Stimulated activated CD8-positive, alpha-beta memory T cell treated with anti-CD3 and anti-CD28 coated beads, Interleukin-4, amount 100 ng/mL, for 4 hours (primary cell): ENCODE measurements around the gene DPF3.

ENCODE experiments used
- DNase-seq, 2 donors: peaks; one replicate each; pipeline ENCODE4 v3.0.0-alpha.2; 2020; ENCODE audit warnings: low read depth in 2 of 2, low spot score in 1 of 2

Gene DPF3

DNA sequence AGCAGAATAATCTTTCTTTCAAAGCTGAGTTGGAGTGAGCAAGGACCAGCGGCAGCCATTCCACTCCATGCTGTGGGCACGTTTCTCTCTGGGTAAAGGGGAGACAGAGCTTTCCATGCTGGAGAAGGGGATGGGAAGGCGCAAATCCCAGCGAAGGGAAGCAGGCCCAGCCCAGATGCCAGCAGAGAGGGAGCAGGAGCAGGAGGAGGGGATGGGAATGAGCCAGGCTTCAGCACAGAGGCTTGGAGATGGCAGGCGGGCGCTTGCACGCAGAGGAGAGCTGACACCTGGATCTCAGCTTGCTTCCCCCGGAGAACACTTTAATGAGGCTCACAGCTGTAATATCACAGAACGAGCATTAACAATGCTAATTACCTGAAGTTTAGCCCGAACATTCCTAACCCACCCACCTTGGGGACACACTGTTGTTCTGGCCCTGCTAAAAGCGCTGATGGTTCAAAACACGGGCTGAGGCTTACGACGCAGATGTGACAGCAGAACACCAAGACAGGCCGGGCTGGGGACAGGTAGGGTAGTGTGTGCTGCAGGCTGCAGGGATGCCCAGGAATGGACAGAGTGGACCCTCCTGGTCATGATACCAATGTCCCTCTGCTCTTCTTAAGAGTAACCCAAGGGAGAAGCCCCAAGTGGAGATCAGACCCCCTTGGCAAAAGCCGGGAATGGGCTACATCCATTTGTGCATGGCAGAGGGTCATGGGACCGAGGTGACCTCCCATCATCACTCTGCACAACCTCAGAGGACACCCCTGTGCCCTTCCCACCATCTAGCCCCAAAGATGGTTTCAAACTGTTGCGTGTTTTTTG is 288.6 kb downstream of the DPF3 start:
- no peak for DNase-seq

DNA sequence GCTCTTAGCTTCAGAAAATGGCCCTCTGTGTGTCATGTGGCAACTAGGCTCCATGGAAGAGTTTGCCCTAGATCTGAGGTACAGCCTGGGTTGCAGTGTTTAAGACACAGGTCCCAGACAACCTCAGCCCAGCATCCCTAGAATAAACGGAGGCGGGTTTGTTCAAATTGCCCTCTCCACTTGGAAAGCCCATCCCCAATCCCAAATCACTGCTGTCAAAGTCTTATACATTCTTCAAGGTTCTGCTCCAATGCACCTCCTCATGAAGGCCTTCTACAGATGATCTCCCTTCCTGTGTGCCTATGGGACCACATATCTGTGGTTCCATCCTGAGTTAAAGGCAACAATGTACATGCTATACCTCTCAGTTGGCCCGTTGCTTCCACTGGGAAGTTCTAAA is 289.8 kb downstream of the DPF3 start:
- no peak for DNase-seq

DNA sequence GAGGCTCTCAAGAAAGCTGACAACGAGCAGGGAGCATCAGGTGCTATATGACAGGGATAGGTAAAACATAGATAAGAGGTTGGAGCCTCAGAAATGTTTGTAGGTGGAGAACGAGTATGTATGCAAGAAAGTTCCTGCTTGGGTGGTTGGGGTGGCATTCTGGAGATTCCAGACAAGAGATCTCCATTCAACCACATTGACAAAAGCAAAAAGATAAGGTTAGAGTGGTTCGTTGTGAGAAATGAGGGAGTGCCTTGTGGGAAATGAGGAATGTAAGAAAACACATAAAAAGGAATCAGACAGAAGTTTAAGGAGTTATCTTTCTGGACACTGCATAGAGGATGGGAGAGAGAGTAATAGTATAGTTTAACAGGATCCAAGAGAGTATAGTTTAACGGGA is 290.3 kb downstream of the DPF3 start:
- DNase-seq, result no peak

DNA sequence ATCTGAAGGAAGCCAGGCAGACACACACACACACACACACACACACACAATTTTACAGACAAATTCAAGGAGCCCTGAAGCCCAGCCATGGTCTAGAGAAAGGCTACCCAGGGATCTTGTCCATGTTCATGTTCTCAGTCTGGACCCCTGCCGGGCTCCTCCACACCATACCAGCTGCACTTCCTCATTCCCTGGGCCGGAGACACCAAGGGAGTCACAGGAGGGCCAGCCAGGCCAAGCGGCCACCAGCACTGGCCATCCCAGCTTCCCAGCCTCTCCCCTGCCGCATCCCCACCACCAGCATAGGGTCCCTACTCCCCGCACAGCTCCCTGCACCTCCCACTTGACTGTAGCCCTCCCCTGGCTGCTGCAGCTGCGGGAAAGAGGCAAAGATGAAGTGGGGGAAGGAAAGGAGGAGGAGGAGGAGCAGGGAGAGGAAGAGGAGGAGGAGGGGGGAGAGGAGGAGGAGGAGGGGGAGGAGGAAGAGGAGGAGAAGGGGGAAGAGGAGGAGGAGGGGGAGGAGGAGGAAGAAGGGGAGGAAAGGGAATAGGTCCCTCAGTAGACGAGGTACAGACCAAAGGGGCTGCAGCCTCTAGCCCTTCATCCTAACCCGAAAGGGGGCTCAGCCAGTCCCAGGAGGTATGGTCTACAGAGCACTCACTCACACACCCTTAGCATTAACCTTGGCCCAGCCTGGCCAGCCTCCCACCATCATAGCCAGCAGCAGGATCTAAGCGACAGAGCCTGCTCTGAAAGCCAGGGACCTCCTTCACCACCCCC is 293.2 kb downstream of the DPF3 start:
- DNase-seq, result no peak

DNA sequence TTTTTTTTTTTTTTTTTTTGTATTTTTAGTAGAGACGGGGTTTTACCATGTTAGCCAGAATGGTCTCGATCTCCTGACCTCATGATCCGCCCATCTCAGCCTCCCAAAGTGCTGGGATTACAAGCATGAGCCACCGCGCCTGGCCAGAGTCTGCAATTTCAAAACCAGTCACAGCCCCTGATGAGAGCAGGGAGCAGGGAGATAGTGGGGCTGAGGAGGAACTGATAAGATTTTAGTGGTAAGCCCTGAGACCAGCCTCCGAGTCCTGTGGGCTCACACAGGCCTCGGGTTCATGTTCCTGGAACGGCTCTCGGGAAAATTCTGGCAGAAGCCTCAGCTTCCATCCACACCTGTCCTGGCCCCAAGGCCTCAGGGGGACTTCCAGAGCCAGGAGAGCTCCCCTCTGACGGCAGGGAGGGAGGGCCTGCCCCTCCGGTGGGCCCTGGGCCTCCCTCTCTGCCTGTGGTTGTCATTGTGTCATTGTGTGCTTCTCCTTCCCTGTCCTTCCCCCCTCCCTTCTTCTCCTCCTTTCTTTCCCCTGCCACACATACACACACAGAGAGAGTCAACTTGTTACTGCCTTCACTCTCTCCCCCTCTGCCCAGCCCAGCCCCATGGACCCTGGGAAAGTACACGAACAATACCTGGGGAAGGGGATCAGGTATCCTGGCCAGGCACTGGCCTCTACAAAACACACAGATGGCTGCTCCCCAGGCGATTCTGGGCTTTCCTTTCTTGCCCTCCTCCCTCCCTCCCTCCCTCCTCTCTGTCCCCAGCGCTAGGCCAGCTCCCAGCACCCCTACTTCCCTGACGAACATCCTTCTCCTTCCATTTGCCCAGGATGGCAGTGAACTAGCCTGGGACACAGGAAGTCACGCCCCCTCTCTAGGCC is 294.1 kb downstream of the DPF3 start:
- no peak for DNase-seq

DNA sequence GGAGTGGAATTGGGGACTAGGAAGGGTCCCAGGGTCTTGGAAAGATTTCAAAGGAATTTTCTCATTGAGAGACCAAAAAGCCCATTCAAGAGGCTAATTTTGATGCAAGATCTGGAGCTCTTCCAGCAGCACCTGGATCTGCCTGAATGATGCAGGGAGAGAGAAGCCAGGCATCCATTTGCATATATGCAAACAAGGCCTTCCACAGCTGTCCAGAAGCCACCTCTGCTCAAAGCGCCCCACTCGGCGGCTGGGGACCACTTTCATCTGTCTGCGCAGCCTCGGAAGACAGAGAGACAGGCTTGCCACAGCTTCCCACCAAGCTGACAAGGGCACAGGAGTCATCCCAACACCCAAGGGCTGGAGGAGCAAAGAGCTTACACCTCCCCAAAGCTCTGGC is 295.6 kb downstream of the DPF3 start:
- no peak for DNase-seq

DNA sequence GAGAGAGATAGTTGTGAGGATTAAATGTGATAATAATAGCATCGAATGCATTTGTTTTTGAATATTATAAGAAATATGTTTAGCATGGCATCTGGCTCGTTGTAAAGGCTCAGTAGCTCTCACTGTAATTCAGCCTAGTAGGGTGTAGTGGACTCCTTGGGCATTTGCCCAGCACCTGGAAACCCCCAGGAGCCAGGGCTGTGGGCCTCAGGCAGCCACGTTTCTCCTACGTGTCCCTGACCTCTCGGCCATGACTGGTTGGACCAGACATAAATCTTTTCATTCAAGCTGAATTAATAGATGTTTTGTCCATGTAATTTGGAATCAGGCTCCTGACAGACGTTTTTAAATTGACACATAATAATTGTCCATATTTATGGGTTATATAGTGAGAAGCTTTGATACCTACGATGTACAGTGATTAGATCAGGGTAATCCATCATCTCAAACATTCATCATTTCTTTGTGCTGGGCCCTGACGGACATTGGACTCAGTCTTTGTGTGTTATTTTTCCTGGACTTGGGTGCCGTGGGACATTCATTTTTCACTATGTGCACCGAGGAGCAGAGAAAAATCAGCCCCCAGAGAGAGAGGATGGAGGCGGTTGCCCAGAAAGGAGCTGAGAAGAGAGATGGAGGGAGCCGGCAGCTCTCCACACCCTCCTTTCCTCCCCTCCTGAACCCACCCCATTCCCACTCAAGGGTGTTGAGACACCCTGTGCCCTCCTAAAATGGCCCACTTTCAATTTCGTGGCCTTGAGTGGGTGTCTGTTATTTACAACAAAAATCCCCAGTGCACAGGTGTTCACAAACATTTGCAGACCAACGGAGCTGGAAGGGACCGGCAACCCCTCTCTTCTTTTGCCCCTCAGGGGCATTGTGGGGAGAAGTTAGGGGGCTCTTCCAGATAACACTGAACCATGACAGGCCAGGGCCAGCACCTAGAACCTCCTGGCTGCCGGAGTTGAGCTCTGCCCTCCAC is 296.4 kb downstream of the DPF3 start:
- DNase-seq, result no peak

DNA sequence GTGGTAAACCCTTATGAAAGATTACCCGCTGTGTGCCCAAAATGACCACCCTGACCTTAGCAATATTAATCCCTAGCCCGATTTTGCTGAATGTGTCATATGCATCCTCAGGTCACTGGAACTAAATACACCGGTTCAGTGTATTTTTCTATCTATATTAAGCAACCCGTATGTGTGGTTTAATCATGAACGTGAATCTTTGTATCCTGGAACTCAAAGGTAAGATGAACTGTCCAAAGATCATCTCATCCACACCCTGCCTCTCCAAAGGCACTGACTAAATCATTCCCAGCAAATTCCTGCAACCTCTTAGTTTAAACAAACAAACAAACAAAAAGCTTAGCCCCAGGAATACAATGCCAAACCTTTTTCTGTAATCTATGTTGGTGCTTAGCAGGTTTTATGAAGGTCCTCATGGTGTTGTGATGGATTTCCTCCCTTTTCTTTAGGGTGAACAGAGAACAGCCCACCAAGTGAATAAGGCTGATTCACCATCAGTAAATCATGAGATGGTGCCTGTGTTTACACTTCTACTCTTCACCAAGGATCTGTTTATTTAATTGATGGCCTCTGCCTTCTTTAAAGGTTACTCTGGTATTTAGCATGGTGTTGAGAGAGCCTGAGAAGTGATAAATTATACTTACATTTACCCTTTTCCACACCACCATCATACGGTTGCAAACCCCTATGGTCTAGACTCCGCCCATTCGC is 298.6 kb downstream of the DPF3 start:
- no peak for DNase-seq

DNA sequence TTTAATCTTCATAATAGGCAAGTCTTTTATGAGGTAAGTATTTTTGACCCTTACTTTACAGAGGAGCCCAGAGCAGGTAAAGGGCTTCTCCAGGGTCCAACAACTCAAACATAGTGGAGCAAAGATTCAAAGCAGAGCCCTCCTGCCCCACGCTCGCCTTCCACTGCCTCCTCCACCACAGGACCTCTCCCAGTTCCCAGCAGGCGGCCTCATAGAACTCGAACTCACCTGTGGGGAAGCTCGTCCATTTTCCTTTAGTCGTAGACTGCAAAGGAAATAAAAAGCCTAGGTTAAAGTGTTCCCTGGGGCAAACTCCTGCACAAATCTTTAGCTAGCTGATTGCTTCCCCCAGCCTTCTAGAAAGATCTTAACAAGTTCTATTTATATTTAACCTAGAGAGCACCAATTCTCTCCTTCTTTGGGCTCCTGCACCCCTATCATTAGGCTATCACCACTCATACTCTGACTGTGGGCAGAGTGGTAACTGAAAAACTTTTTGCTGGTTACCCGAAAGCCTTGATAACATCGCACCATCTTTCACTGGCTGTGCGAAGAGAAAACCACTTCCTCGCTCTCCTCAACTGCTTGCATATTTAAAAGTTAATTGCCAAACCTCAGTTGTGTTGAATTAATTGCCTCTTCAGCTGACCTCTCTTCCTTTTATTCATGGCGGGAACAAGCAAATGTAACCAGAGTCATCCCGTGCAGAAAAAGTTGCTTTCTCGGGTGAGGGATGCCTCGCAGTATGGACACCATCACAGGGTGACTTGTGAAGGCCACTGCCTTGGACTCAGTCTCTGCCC is 299.6 kb downstream of the DPF3 start:
- DNase-seq, result no peak

DNA sequence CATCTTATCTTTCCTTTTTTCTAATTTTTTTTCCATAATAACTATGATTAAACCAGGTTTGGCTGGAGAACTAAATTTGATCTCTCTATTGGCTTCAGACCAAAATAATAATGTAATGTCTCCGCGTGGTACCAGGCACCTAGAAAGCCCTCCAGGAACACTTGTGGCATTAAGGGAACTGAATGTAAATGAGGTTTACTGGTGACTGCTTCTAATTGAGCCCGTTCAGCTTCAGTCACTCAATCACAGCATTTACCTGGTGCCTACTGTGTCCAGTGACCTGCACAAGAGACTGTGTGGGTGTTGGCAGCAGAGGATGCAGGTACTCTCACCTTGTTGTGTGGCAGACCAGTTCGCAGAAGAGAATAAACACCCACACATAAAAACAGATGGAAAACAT is 302.5 kb downstream of the DPF3 start:
- no peak for DNase-seq

DNA sequence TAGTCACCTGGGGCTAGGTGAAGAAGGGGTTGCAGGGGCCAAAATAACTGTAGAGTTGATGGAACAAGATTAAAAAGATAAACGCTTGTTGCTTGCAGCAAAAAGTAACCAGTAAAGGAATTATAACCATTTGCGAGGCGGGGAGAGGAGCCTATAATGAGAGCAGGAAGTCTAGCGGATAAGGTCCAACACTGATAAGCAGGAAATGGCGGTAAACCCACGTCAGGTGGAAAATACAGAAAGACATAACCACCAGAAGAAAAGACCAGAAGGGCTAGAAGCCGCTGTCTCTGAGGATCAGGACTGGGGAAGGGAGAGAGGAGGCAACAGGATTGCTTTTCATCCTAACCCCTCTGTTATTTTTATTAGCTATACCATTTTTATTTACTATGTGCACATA is 303.3 kb downstream of the DPF3 start:
- DNase-seq, result no peak

DNA sequence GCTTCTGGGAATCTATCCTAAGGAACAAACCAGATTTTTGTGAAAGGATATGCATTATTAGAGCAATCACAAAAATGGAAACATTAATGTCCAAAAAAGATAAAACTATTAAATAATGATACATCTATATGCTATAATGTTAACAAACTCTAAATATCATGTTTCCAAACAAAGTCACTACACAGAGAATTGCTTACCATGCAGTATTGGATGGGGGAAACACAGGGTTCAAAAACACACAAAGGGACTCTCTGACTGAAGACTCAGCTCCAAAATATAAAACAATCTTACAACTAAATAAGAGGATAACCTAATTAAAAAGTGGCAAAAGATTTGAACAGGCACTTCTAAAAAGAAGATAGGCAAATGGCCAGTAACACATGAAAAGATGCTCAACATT is 304.2 kb downstream of the DPF3 start:
- DNase-seq, result no peak

DNA sequence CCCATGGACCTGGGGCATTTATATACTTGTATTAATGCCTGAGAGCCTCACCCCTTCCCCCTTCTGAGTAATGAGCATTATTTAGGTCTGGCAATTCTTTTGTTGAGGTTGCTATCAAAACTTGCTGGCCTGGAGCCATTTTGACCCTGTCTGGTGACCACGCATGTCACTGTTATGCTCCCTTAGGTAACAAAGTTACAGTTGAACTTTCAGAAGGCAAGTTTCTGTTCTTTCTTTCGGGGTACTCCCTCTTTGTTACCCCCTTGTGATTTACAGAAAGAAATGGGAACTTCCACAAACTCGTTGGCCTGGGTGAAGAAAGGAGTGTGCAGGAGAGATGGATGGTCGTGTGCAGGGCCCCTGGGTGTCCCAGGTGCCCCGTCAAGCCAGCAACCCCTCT is 305.4 kb downstream of the DPF3 start:
- DNase-seq, result no peak

DNA sequence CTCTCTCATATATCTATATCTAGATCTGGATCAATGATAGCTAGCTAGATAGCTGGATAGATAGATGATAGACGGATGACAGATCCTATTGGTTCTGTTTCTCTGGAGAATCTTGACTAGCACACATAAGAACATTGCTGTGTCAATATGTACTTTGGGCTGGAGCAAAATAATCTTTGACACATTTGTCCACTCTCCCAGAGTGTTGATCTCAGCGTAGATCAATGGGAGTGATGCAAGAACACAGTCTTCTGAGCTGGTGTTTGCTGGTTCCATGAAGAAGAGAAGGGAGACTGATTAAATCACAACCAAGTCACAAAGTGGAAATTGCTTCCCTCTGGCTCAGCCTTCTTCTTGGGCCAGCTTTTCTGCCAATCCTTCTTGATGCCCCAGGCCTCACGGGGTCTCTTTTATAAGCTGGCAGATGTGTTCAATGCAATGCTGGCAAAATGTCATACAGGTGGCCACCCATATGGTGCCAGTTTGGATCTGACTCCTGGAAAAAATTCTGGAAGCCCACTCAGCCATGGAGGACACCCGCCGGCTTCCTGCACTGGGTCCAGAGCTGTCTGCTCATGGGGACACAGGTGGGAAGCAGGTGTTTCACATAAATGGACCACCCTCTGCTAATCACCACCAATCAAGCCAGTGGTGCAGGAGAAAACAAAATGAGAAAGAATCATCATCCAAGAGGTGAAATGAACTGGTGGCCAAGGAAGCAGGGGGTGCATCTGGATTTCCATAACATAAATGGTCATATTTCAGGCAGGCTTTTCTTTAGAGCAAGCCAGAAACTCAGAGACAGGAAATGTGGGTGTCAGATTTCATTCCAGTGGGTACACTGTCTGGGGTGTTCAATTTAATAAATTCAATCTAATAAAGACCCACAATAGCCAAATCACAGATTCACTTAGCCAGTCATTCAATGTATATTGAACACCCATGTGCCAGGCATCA is 310.3 kb downstream of the DPF3 start:
- DNase-seq, result no peak

DNA sequence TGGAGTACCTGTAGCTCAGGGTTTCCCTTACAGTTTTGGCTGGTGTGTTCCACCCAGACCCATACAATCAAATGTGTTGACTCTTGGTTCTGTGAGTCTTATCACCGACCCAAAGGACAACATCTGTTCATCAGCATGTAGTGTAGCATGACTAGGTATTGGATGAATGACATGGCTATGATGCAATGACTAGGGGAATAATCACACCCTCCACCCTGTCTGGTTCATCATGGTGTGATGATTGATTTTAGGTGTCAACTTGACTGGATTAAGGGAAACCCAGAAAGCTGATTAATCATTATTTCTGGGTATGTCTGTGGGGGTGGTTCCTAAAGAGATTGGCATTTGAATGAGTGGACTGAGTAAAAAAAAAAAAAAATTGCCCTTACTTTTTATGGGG is 311.3 kb downstream of the DPF3 start:
- DNase-seq, result no peak

DNA sequence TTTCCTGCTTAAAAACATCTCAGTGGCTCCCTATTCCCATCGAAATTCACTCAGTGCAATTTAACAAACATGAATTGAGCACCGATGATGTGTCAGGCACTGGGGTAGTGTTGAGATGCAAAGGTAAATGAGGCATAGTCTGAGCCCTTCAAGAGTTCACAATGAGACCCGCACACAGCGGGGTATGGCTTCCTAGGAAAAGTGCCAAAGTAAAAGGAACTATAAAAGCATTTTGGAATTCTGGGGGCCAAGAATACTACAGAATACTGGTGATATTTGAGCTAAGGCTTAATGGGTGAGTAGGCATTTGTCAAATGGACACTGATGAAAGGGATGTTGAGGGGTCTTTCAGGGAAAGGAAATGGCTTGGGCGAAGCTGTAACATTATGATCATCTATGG is 315.4 kb downstream of the DPF3 start:
- no peak for DNase-seq

DNA sequence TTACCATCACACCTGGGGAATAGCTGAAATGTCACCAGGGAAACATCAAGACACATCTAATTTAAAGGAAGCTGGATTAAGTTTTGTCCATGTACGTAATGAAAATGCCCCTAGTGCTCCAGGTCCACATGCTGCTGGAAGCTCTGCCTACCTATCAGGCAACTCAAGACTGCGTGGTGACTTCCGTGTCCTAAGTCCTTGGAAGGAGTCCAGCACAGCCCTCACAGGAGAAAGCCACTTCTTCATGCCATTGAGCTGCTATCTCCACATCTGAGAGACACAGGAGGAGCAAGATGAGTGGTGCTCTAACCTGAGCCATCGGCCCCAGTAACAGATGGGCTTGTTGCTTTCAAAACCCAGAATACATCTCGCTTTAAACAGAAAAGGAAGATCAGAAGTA is 316.4 kb downstream of the DPF3 start:
- no peak for DNase-seq

DNA sequence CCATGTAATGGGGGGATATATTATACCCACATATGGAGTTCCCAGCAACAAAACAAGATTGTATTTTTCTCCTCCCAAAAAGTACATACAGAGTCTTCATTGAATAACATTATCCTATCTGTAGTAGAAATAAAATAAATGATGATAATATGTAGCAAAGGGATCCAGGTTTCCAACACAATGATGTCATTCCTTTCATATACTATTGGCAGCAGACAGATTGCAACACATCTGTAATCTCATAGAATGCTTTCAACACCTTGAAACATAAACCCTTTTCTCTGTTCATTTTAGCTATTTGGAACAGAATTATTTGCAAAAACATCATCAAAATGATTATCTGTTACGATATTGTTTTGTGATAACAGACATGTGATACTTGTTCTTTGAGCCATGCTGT is 317.6 kb downstream of the DPF3 start:
- DNase-seq, result no peak
